HepG2 (cell line): ENCODE measurements around the gene TBC1D1. TPM values are rescaled to one million over a fixed set of nuclear protein-coding genes. Genes with fewer than 3 reads are reported as not detected.

Source experiments
- ATAC-seq: fragments of 200-7000 bp; cut with Tn5 transposase; 3 replicates; pipeline ENCODE4 v1.9.1; 2020; ENCODE audit warnings: mild to moderate bottlenecking, moderate library complexity
- BruUV-seq: library from RNA; stranded (reverse); fragments of 400-500 nt; replicated peaks from 2 replicates; lab custom pipeline; 2021; lab: Mats Ljungman, UMichigan
- CTCF ChIA-PET: fragments of 300-600 bp; formaldehyde crosslinking; extraction: SDS; loops from one replicate; lab custom pipeline; 2021; ENCODE audit warnings: low total read pairs, inconsistent platforms, low intra/inter-chr PET ratio; lab: Yijun Ruan, JAX
- POLR2A ChIA-PET: fragments of 350-600 bp; sonication (Branson Sonifier 250); formaldehyde crosslinking; loops from one replicate; lab custom pipeline; 2020; ENCODE audit warnings: antibody characterized with exemption, inconsistent platforms; lab: Yijun Ruan, JAX
- DNase-seq: peaks from one replicate; pipeline ENCODE4 v3.0.0-alpha.2; 2015; ENCODE audit warnings: low spot score
- FAIRE-seq: peaks from 3 replicates; lab custom pipeline; 2011; peaks lifted over from hg19 to GRCh38; lab: Jason Lieb, UNC
- H2AFZ ChIP-seq: one replicate; pipeline ENCODE4 v1.6.1; 2011; ENCODE audit warnings: low read length, inconsistent platforms
- H3K27ac ChIP-seq: fragments of 300-600 bp; 3 replicates; pipeline ENCODE4 v1.8.0; 2011; ENCODE audit warnings: mixed run types, mild to moderate bottlenecking, mixed read lengths, low read length, inconsistent platforms; ENCODE audit not compliant: insufficient read depth; ENCODE audit errors: extremely low read length
- H3K27me3 ChIP-seq, 2 experiments: fragments of 200-600 bp in 1 of 2; 2 replicates in 1 of 2; 3 replicates in 1 of 2; pipeline versions ENCODE4 v1.6.0 to v1.8.0; 2011; ENCODE audit warnings: low read length in 2 of 2, mild to moderate bottlenecking in 2 of 2, moderate library complexity in 2 of 2, inconsistent platforms in 1 of 2; ENCODE audit not compliant: insufficient read depth in 2 of 2, control insufficient read depth in 1 of 2
- H3K36me3 ChIP-seq, 2 experiments: fragments of 200-600 bp in 1 of 2; replicated peaks in 1 of 2; 2 replicates in 1 of 2; 3 replicates in 1 of 2; pipeline versions ENCODE4 v1.5.1 to v1.8.0; 2011; ENCODE audit warnings: low read length in 2 of 2, inconsistent platforms in 1 of 2; ENCODE audit not compliant: insufficient read depth in 2 of 2, control insufficient read depth in 1 of 2
- H3K4me1 ChIP-seq: 2 replicates; pipeline ENCODE4 v1.5.1; 2012; ENCODE audit warnings: low read length, inconsistent platforms; ENCODE audit not compliant: insufficient read depth
- H3K4me2 ChIP-seq: 2 replicates; pipeline ENCODE4 v1.6.0; 2011; ENCODE audit warnings: low read depth, low read length, inconsistent platforms
- H3K4me3 ChIP-seq, 3 experiments: fragments of 200-600 bp in 1 of 3; sonication (generic), shearing (Covaris generic) in 1 of 3; replicated peaks in 1 of 3; 2 replicates each; pipeline ENCODE4 v1.5.1; 2011 to 2016; ENCODE audit warnings: low read length in 3 of 3, inconsistent platforms in 2 of 3, low read depth in 2 of 3, mild to moderate bottlenecking in 2 of 3, control low read depth in 1 of 3, mixed read lengths in 1 of 3; ENCODE audit not compliant: insufficient read depth in 1 of 3
- H3K79me2 ChIP-seq: one replicate; pipeline ENCODE4 v1.6.1; 2011; ENCODE audit warnings: low read length, inconsistent platforms; ENCODE audit not compliant: insufficient read depth
- H3K9ac ChIP-seq: 2 replicates; pipeline ENCODE4 v1.6.0; 2011; ENCODE audit warnings: mild to moderate bottlenecking, low read depth, low read length, inconsistent platforms; ENCODE audit not compliant: insufficient read depth
- H3K9me3 ChIP-seq: 2 replicates; pipeline ENCODE4 v1.5.1; 2012; ENCODE audit warnings: mild to moderate bottlenecking, low read length
- H4K20me1 ChIP-seq: 2 replicates; pipeline ENCODE4 v1.6.0; 2011; ENCODE audit warnings: inconsistent platforms, mild to moderate bottlenecking, low read length, moderate library complexity; ENCODE audit not compliant: insufficient read depth
- EP300 ChIP-seq, 3 experiments: sonication (generic) in 1 of 3; formaldehyde crosslinking in 1 of 3; IDR thresholded peaks; 2 replicates each; pipeline versions ENCODE4 v1.5.1 to v1.6.1; 2011 to 2020; ENCODE audit warnings: low read depth in 2 of 3, low read length in 2 of 3, borderline replicate concordance in 1 of 3, improper control_type of control experiment in 1 of 3, mild to moderate bottlenecking in 1 of 3, missing genetic modification reagents in 1 of 3, moderate library complexity in 1 of 3
- KDM5B ChIP-seq: sonication (generic); formaldehyde crosslinking; IDR thresholded peaks from 2 replicates; pipeline ENCODE4 v1.4.0; 2020; ENCODE audit warnings: missing genetic modification reagents, mild to moderate bottlenecking, borderline replicate concordance
- POGZ ChIP-seq: sonication (generic); formaldehyde crosslinking; IDR thresholded peaks from 2 replicates; pipeline ENCODE4 v1.4.0; 2020; ENCODE audit warnings: mild to moderate bottlenecking, missing genetic modification reagents
- SMAD9 ChIP-seq: sonication (generic); formaldehyde crosslinking; IDR thresholded peaks from 2 replicates; pipeline ENCODE4 v1.5.1; 2020; ENCODE audit warnings: mild to moderate bottlenecking, missing genetic modification reagents
- YEATS2 ChIP-seq: sonication (generic); formaldehyde crosslinking; IDR thresholded peaks from 2 replicates; pipeline ENCODE4 v1.4.0; 2020; ENCODE audit warnings: missing genetic modification reagents, borderline replicate concordance
- ZBTB14 ChIP-seq: sonication (generic); formaldehyde crosslinking; IDR thresholded peaks from 2 replicates; pipeline ENCODE4 v1.4.0; 2020; ENCODE audit warnings: missing genetic modification reagents
- ZNF800 ChIP-seq: sonication (generic); formaldehyde crosslinking; IDR thresholded peaks from 2 replicates; pipeline ENCODE4 v1.4.0; 2020; ENCODE audit warnings: missing genetic modification reagents
- WGBS: methylation state at CpG from one replicate; pipeline ENCODE4 v1.1.6; 2017; ENCODE audit warnings: low lambda C conversion rate; 5-methylcytosine and 5-hydroxymethylcytosine counted together
- in situ Hi-C: cut with HindIII; loops from 2 replicates; pipeline ENCODE4 v1.10.0; 2017; ENCODE audit warnings: low pct_unique_long_range_greater_than_20kb; ENCODE audit not compliant: extremely low pct_ligation_motif_present
- intact Hi-C: fragments of 100-400 bp; cut with micrococcal nuclease; formaldehyde crosslinking; loops from one replicate; pipeline ENCODE4 v1.10.0; 2022; ENCODE audit not compliant: unreplicated experiment
- polyA plus RNA-seq, 8 experiments: library from polyadenylated mRNA; depleted of rRNA in 3 of 8; stranded (reverse) in 7 of 8; unstranded in 1 of 8; fragments of >200 nt; fragmentation: Illumina TruSeq in 4 of 8; extraction: Trizol in 4 of 8; gene quantifications; 2 replicates each; pipeline versions ENCODE4 v1.2.1 to v1.2.3, GENCODE V29; 2011 to 2016; ENCODE audit warnings: low read depth in 4 of 8, missing spikeins in 1 of 8, mixed read lengths in 1 of 8; ENCODE audit not compliant: insufficient read depth in 1 of 8
- total RNA-seq, 5 experiments: library from RNA; depleted of rRNA; stranded (reverse); fragments of >200 nt; fragmentation: Illumina TruSeq; extraction: Trizol; gene quantifications; 2 replicates each; pipeline ENCODE4 v1.2.3, GENCODE V29; 2016; ENCODE audit warnings: low read depth in 1 of 5

TBC1D1 gene
- total and polyA plus RNA-seq, 2 of the 13 experiments (the other 11 are each of a cell fraction or from before 2014, with no cell fraction given): 37.3 to 62.8 TPM

- POLR2A ChIA-PET: no interaction called here
Measured at GRCh38 chr4:38014421-38014852, 123.6 kb downstream of the TBC1D1 start.

More at GRCh38 chr4:38014421-38014852, 123.6 kb downstream of the TBC1D1 start:
- Histone ChIP-seq H3K27me3 (no peaks in the 10 kb centered on the region), H2AFZ (no peak overlapping the region), H3K79me2 (no peaks in the 10 kb centered on the region), H3K4me3 (no peak overlapping the region), H3K4me2 (no peak overlapping the region), H3K36me3 (peaks cover 0 to 17% of the 10 kb centered on the region in 2 experiments; a peak in 2 of 5 replicates), H4K20me1 (no peaks in the 10 kb centered on the region), H3K9me3 (no peaks in the 10 kb centered on the region), H3K27ac (no peak overlapping the region), H3K4me1 (no peaks in the 10 kb centered on the region), H3K9ac (no peak overlapping the region)
- no TSS peak for BruUV-seq
- ATAC-seq (no peak), FAIRE-seq (no peak), DNase-seq (no peak)
- intact Hi-C loops: no loop called here
- over 99% methylated on average over 28 of the region's 37 CpGs for WGBS
- CTCF ChIA-PET: no interaction called here
- in situ Hi-C loops: no loop called here
- TF ChIP-seq SMAD9 (CRISPR knock-in tag): no peak
- TF ChIP-seq YEATS2: no peak
- TF ChIP-seq ZBTB14 (CRISPR knock-in tag): no peak
- TF ChIP-seq ZNF800 (CRISPR knock-in tag): no peak
- no peak for TF ChIP-seq KDM5B (CRISPR knock-in tag)
- no peak for TF ChIP-seq POGZ (CRISPR knock-in tag)
- TF ChIP-seq EP300 (IDR thresholded peaks at IDR 0.05; ENCODE audit: low read depth in 2 of 2, low read length in 2 of 2): no peak
- no peak for TF ChIP-seq EP300 (CRISPR knock-in tag; IDR thresholded peaks at IDR 0.05; ENCODE audit: borderline replicate concordance)
